ENCODE results near the gene OR7A10. TPM values are rescaled to one million over a fixed set of nuclear protein-coding genes. Genes with fewer than 3 reads are reported as not detected.

The OR7A10 gene
- total RNA-seq, 1 donor from 2014 or later = not detected

DNA sequence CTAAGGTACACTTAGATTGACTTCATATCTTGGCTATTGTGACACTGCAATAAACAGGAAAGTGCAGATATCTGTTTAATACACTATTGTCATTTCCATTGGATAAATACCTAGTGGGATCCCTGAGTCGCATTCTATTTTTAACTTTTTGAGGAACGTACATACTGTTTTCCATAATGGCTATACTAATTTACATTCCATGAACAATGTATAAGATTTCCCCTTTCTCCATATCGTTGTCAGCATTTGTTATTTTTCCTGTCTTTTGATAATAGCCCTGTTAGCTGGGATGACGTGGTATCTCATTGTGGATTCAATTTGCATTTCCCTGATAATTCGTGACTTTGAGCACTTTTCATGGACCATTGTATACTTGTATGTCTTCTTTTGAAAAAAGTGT lies 19.8 kb upstream of the OR7A10 start:
- Mint-ChIP-seq H3K9me3 (peaks cover 5% of the 10 kb centered on the region), H3K27me3 (no peaks in the 10 kb centered on the region), H3K36me3 (no peaks in the 10 kb centered on the region), H3K4me1 (ENCODE audit: unreplicated experiment) (no peaks in the 10 kb centered on the region), H3K4me3 (no peak overlapping the region), H3K27ac (no peak overlapping the region)
- DNase-seq (ENCODE audit: extremely low spot score, unreplicated experiment) = no peak
- TF ChIP-seq, protein P1, sequence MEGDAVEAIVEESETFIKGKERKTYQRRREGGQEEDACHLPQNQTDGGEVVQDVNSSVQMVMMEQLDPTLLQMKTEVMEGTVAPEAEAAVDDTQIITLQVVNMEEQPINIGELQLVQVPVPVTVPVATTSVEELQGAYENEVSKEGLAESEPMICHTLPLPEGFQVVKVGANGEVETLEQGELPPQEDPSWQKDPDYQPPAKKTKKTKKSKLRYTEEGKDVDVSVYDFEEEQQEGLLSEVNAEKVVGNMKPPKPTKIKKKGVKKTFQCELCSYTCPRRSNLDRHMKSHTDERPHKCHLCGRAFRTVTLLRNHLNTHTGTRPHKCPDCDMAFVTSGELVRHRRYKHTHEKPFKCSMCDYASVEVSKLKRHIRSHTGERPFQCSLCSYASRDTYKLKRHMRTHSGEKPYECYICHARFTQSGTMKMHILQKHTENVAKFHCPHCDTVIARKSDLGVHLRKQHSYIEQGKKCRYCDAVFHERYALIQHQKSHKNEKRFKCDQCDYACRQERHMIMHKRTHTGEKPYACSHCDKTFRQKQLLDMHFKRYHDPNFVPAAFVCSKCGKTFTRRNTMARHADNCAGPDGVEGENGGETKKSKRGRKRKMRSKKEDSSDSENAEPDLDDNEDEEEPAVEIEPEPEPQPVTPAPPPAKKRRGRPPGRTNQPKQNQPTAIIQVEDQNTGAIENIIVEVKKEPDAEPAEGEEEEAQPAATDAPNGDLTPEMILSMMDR (conservative IDR thresholded peaks at IDR 0.05) = no peak

DNA sequence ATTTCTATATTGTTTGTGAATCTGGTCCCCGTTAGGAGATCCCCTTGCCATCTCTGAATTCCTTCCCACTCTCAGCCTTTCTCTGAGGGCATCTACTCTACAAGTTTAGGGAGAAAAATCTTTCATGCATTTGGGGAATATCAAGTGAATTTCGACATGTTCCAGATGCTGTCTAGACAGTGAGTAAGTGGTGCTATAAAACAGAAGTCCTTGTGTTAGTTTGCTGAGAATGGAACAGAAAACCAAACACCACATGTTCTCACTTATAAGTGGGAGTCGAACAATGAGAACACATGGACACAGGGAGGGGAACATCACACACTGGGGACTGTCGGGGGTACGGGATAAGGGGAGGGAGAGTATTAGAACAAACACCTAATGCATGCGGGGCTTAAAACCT lies 5.1 kb downstream of the OR7A10 start:
- TF ChIP-seq, protein P1 (conservative IDR thresholded peaks at IDR 0.05) = no peak
- Mint-ChIP-seq H3K27me3 (no peaks in the 10 kb centered on the region), H3K27ac (no peak overlapping the region), H3K4me3 (no peak overlapping the region), H3K9me3 (no peaks in the 10 kb centered on the region), H3K4me1 (ENCODE audit: unreplicated experiment) (no peaks in the 10 kb centered on the region), H3K36me3 (no peaks in the 10 kb centered on the region)
- DNase-seq (ENCODE audit: extremely low spot score, unreplicated experiment) = no peak

DNA sequence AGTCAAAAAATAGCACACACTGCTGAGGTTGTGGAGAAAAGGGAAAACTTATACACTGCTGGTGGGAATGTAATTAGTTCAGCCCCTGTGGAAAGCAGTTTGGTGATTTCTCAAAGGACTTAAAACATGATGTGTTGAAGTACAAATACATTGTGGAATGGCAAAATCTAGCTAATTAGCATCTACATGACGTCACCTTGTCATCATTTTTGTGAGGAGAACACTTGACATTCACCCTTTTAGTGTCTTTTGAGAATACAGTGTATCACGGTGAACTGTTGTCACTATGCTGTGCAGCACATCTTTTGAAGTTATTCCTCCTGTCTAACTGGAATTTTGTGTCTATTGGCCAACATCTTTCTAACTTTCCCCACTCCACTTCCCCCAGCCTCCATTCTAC lies 5.6 kb downstream of the OR7A10 start:
- Mint-ChIP-seq H3K9me3 (no peaks in the 10 kb centered on the region), H3K4me3 (no peak overlapping the region), H3K27me3 (no peaks in the 10 kb centered on the region), H3K4me1 (ENCODE audit: unreplicated experiment) (no peaks in the 10 kb centered on the region), H3K36me3 (no peaks in the 10 kb centered on the region), H3K27ac (no peak overlapping the region)
- DNase-seq (ENCODE audit: extremely low spot score, unreplicated experiment) = no peak
- TF ChIP-seq, protein P1 (conservative IDR thresholded peaks at IDR 0.05) = no peak

DNA sequence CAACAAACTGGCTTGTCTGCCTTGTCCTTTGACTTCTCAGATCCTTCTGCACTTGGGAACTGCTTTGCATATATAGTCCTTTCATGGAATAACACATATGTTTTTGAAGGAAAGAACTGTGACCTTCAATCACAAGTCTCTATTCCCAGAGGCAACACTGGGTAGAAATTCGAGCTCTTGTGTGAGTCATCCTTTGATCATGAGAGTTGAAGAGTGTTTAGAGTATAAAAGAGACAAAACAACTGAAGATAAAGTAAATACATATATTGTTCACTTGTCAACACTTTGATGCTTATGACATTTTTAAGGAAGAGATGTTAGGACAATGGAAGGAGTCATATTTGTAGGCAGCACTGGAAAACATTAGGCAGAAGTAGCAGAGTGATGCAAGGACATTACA lies 8.5 kb downstream of the OR7A10 start:
- H3K9me3 Mint-ChIP-seq = no peaks in the 10 kb centered on the region

DNA sequence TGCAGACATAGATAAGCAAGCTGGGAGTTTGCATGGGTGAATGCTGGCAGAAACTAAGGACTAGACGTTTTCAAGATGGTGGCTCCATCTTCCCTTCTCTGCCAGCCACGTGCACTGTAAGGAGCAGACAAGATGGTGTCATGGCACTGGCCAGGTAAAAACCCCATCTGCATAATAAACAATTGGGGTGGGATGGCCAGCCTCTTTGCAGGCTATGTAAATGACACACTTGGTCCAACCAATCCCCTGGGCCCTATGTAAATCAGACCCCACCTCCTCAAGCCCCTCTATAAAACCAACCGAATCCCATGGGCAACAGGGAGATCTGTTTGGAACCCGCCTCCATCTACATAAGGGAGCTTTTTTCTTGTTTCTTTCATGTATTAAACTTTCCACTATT lies 11.3 kb downstream of the OR7A10 start:
- H3K27me3 Mint-ChIP-seq = no peaks in the 10 kb centered on the region
- no peaks in the 10 kb centered on the region for H3K9me3 Mint-ChIP-seq

More for the DNA sequence above, 8.5 kb downstream of the OR7A10 start:
- TF ChIP-seq, protein P1 (conservative IDR thresholded peaks at IDR 0.05) = no peak
- no peak for DNase-seq (ENCODE audit: extremely low spot score, unreplicated experiment)
- no peaks in the 10 kb centered on the region for H3K27me3 Mint-ChIP-seq
- no peak overlapping the region for H3K4me3 Mint-ChIP-seq
- H3K27ac Mint-ChIP-seq = peak overlapping the region; percentile 15
- H3K36me3 Mint-ChIP-seq = no peaks in the 10 kb centered on the region
- H3K4me1 Mint-ChIP-seq (ENCODE audit: unreplicated experiment) = no peaks in the 10 kb centered on the region

More for the DNA sequence above, 11.3 kb downstream of the OR7A10 start:
- no peak overlapping the region for H3K27ac Mint-ChIP-seq
- no peaks in the 10 kb centered on the region for H3K4me1 Mint-ChIP-seq (ENCODE audit: unreplicated experiment)
- H3K4me3 Mint-ChIP-seq = no peak overlapping the region
- no peaks in the 10 kb centered on the region for H3K36me3 Mint-ChIP-seq
- TF ChIP-seq, protein P1 (conservative IDR thresholded peaks at IDR 0.05) = no peak
- DNase-seq (ENCODE audit: extremely low spot score, unreplicated experiment) = no peak

Data from type B pancreatic cell (in vitro differentiated cells).